ENCODE data around the gene STPG2.
"Not testable (repeated sequence)": the region's sequence is repeated elsewhere in the genome, so short reads cannot be mapped to it uniquely, and the experiment has no call there.

STPG2 gene

GRCh38 chr4:97605932-97606331 is 537.3 kb downstream of the STPG2 start:
- DNase-seq: no peak

- no peak for DNase-seq
Measured at GRCh38 chr4:97593248-97593647, 550.0 kb downstream of the STPG2 start.

DNA sequence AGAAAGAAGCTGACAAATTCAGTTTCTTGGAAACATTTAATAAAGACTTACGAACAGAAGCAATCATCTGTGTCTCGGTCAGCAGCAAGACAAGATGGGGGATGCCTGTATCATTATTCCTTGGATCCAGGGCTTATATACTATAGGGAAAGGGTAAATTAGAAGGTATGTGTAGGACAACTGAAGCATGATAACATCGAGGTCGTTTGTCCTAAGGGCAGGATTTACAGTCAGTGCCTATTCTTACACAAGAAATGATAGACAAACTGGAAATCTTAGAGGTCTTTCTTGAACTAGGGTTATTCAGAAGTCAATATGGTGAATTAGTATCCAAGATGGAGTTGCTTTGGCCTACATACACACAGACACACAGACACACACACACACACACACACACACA is 553.0 kb downstream of the STPG2 start:
- DNase-seq: no peak

DNA sequence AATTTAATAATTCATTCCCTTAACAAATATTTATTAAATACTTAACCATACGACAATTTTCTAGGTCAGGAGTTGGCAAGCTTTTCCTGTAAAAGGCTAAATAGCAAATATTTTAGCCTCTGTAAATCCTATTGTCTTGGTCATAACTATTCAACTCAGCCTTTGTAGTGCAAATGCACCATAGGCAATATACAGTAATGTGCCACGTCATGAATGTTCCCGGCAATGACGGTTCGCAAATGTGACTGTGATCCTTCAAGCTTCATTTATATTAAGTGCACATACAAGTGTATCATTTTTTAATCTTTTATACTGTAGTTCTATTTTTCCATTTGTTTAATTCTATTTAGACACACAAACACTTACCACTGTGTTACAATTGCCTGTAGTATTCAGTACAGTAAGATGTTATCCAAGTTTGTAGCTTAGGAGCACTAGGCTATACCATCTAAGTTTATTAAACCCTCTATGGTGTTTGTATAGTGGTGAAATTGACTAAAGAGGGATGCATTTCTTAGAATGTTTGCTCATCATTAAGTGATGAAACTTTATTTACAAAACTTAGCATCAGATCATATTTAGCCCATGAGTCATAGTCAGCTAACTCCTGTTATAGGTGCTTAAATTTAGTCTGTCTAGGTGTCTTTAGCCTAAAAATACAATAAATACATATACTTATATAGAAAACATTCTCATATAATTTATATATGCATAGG is 553.6 kb downstream of the STPG2 start:
- DNase-seq: no peak

GRCh38 chr4:97587912-97588311 is 555.4 kb downstream of the STPG2 start:
- DNase-seq: no peak

DNA sequence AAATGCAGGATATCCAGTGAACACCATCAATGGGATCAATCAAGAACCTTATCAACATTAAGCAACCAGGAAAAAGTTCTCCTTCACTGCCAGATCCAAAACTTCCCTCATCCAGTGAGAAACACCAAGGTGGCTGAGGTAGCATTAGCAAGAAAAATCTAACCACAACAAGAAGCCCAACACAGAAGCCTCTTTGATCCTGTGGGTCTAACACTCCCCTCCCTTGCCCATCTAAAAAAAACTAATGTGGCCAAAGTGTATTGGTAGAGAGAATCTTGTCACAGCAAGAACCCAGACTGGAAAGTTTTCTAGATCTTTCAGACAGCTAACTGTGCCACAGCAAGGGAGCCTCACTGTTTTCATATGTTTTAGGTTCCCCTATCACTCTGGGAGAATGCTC is 558.0 kb downstream of the STPG2 start:
- DNase-seq: no peak

GRCh38 chr4:97582890-97583289 is 560.4 kb downstream of the STPG2 start:
- no peak for DNase-seq

- DNase-seq: no peak
Measured at GRCh38 chr4:97577004-97577403, 566.3 kb downstream of the STPG2 start.

- DNase-seq: no peak
Measured at GRCh38 chr4:97560009-97560408, 583.3 kb downstream of the STPG2 start.

GRCh38 chr4:97558204-97558778 is 585.0 kb downstream of the STPG2 start:
- DNase-seq: no peak

- DNase-seq: not testable (repeated sequence)
Measured at GRCh38 chr4:97550637-97551036, 592.6 kb downstream of the STPG2 start.

- no peak for DNase-seq
Measured at GRCh38 chr4:97548943-97549583, 594.2 kb downstream of the STPG2 start.

- DNase-seq: no peak
Measured at GRCh38 chr4:97548186-97548585, 595.1 kb downstream of the STPG2 start.

- DNase-seq: no peak
Measured at GRCh38 chr4:97531351-97531750, 611.9 kb downstream of the STPG2 start.

GRCh38 chr4:97530676-97531075 is 612.6 kb downstream of the STPG2 start:
- no peak for DNase-seq

DNA sequence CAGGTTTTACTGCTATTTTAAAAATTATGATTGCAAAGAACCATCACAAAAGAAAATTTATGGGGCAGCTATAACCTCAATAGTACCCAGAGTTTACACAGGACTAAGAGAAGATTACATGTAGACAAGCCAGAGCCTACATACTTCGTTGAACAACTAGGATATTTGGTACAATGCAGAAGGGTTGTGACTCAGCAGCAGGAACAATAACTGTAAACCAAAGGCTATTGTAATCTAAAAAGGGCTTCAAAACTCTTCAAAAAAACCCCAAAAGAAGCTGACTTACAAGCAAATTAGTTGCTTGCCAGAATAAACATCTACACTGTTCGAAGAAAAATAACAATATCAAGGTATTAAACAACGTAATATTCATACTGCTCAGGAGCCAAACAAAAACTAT is 618.0 kb downstream of the STPG2 start:
- no peak for DNase-seq

DNA sequence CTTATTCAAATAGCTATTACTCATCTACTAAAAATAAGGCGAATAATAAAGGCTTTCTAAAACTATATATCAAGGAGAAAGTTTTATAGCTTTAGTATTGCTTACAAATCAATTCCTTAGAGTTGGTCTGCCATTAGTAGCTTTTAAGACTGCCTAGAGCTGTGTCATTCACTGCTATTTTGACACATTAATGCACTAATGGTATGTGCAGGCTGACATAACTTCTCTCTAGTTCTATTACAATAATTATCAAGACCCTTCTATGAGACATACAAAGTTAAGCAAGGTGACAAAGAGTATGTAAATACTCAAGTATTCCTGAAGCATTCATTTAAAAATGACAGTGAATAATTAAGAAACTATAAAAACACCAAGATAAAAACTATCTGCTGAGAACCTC is 625.3 kb downstream of the STPG2 start:
- no peak for DNase-seq

GRCh38 chr4:97513917-97514316 is 629.4 kb downstream of the STPG2 start:
- no peak for DNase-seq

Data from activated naive CD4-positive, alpha-beta T cell (primary cell).